GM18498 (cell line): ENCODE results near the gene SLX9.

Experiments used
- ATAC-seq: cut with Tn5 transposase; IDR thresholded peaks from one replicate; pipeline ENCODE4 v1.9.1; 2021; ENCODE audit warnings: mild to moderate bottlenecking, moderate library complexity; ENCODE audit not compliant: unreplicated experiment

Gene SLX9

DNA sequence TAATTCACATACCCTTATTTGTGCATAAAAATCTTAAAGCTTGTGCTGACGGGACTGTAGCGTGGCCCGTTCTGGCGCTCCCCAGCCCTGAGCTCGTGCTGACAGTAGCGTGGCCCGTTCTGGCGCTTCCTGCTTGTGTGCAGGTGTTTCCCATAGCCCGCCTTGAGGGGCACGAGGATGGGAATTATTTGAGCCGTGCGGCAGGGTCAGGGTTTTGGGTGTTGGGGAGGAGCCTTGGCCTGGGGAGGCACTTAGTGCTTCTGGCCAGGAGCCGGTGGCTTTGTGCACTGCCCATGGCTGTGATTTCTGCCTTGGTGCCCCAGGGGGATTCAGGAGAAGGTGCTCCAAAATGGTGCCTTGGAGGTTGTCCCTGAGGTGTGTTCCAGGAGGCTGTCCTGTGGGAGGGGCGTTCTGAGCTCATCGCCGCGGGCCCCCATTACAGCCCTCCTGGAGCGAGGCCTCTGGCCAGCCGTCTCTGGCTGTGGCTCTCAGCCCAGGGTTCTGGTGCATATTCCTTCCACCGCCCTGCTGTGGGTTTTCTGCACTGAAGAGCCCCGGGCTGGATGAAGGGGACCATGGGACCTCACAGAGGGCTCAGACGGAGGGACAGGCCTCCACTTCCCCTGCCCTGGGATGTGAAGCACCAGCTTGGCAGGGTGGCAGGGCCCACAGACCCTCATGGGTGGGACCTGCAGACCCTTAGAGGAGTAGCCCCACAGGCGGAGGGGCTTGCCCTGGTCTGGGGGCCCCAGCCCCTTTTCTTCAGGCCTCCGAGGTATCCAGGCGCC is 6.6 kb downstream of the SLX9 start:
- ATAC-seq = no peak

DNA sequence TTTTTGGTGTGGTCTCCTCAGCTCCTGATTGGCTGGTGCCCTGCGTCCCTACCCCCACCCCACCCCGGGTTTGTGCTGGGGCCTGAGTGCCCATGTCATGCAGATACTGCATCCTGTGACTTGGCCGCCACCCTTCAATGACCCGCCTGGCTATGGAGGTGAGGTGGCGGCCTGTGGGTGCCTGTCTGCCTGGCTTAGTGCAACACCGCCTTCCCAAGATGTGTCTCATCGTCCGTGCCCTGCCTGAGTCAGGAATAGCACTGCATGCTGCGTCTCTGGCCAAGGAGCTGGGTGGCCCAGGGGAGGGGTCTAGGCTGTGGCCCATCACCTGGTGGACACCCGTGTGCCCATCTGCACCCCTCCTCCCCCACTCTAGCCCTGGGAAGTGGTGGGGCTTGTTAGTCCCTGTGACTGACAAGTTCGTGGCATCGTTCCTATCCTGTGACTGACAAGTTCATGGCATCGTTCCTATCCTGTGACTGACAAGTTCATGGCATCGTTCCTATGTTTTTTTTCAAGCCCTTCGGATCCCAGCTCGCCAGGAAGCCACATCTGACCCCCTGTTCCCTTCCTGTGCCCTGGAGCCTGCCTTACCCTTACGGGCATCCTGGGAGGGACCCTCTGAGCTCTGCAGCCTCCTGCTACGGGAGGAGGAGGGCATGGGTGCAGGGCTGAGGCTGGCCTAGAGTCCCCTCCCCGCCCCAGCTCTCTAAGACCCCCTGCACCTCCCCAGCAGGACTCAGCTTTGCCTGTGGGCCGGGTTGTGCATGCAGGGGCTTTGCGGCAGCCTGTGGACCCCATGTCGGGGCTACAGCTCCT is 7.5 kb downstream of the SLX9 start:
- no peak for ATAC-seq

DNA sequence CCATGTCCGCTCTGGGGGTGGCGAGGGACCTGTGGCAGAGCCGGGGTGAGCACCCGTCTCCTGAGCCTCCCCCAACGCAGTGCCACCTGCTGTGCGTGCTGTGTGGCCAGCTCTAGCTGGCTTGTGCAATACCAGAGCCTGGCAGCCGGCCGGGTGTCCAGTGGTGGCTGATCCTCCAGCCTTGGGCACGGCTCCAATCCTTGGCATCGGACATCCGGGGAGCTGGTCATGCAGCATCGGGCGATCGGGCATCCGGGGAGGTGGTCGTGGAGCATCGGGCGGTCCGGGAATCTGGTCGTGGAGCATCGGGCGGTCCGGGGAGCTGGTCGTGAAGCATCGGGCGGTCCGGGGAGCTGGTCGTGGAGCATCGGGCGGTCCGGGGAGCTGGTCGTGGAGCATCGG is 8.1 kb downstream of the SLX9 start:
- no peak for ATAC-seq

DNA sequence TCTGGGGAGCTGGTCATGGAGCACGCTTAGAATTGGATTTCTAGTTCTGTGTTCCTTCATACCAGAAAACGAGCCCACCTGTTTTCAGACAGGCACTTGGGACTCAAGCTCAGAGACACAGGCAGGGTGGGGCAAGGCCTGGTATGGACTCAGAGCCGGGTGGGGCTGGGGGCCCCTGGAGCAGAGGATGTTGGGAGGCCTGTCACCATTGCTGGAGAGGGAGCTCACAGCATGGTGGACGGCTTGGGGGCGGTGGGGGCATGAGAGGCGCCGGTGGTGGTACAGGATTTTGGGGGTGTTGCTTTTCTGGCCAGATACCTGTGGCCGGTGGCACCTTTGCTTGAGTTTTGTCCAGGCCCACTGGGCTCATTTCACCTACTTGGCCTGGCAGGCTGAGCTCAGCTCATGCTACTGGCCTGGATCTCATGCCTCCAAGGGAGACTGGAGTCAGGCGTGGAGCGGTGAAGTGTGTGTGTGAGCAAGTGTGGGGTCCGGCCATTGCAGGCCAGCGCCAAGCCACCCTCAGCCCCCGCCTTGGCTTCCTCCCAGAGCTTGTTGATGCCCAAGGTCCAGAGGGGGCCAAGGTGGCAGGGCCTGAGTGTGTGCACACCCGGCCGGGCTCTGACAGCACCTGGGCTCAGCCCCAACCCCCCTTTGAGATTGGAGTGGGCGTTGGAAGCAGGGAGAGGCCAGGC is 8.7 kb downstream of the SLX9 start:
- ATAC-seq = no peak

DNA sequence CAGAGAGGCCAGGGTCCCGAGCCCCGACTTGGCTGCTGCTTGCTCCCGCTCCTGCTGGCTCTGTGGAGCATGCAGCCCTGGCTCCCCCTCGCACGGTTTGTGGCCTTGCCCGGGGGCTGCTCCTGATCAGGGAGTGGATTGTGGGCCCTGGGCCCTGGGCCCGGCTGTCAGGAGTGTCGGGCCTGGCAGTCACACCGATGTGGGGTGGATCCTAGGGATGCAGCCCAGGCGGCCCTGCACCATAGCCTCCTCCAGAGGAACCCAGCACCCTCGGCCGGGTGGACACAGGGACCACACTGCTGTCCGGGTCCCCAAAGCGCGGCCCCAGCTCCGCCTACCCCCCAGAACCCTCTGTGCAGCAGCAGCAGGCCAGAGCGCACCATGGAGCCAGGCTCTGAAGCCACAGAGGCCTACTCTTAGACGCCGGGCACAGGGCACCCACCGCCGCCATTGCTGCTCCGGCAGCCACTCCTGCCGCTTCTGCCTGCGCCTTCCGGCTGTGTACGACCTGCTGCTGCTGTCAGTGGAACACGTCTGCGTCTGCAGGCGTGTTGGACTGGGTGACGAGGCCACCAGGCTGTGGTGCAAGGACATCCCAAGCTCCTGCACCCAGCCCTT is 9.4 kb downstream of the SLX9 start:
- ATAC-seq = no peak

DNA sequence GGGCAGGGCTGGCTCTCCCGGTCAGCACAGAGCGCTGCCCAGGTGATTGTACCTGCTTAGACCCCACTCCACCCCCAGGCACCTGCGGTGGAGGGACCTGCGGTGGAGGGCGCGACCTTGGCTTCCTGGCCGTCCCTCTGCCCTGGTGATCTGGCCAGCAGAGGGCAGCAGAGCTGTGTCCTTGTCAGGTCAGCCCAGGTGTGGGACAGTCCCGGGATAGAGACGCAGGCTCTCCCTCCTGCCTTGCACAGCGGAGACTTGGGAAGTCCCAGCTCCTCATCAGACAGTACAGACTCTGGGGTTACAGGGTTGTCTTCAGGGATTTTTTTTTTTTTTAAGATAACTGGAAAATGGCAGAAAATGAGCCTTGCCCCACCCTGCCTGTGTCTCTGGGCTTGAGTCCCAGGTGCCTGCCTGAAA is 10.0 kb downstream of the SLX9 start:
- no peak for ATAC-seq

DNA sequence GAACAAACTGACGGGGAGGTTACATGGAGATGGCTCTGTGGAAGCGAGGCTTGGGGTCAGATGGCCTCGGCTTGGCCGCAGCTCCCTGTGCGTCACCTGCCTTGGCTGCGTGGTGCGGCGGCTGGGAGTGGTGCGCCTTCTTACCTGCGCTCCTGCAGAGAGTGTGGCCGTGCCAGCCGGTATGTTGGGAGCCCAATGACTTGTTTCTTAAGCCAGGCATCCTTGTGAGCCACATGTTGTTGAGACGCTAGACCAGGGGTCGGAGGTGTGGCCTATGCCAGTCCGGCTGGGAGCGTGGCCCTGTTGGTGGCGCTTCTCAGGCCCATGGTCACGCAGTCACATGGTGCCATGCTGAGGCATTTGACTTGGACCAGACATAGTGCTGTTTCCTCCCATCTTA is 10.5 kb downstream of the SLX9 start:
- ATAC-seq = no peak

DNA sequence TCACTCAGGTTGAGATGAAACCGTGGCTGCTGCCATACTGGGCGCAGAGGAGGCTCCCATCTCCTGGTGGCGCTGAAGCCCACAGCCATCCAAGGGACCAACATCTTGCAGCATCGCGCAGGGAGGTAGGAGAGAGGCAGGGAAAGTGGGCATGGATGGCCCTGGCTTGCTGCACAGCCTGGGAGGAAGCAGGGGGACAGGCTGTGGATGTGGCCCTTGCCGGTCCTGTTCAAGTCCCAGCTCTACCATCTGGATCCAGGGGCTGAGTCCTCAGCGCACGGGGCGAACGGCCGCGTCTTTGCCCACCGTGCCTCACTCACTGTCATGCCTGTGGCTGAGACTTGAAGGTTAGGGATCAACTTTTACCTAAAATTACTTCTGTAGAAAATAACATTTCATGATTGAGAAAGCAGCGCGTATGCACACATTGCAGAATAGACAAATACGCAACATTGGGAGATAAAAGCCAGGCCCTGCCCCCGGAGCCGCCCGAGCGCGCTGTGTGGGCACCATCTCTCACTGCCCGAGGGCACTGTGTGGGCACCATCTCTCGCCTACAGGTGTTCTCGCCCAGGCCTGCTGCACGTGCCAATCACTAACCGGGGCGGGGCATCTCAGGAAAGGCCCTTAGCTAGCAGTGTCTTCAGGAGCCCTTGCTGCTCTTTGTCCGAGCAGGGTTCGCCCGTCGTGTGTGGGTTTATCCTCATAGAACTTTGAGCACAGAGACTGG is 11.5 kb downstream of the SLX9 start:
- ATAC-seq = no peak

DNA sequence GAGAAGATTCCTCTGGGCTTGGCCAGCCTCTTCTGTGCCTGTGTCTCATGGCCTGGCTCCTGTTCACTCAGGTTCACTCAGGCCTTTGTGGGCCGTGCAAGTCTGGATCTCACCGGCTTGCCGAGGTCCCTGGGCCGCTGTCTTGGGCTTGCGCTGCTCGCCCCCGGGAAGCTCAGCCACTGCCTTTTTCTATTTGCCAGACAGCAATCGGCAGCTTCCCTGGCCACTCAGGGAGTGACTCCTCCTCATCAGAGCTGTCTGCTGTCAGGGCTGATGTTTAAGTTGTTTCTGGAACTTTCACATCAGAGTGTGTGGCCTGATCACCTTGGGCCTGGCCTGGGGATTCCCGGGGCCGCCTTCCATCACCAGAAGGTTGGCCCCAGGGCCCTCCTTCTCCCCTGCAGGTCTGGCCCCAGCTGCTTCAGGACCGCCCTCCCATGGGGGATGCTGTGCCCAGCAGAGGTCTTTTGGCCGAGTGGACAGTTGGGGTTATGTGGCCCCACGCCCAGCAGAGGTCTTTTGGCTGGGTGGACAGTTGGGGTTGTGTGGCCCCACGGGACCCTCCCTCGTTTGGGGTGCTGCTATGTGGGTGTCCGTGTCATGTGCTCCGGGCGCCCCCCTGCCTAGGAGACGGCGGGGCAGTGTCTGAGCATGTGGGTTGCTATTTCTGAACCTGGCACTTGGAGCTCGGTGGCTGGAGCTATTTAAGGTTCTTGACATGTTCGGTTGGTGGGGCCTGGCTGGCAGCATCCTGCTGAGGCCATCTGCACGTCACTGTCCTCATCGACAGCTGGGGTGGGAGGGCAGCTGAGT is 12.5 kb downstream of the SLX9 start:
- no peak for ATAC-seq

DNA sequence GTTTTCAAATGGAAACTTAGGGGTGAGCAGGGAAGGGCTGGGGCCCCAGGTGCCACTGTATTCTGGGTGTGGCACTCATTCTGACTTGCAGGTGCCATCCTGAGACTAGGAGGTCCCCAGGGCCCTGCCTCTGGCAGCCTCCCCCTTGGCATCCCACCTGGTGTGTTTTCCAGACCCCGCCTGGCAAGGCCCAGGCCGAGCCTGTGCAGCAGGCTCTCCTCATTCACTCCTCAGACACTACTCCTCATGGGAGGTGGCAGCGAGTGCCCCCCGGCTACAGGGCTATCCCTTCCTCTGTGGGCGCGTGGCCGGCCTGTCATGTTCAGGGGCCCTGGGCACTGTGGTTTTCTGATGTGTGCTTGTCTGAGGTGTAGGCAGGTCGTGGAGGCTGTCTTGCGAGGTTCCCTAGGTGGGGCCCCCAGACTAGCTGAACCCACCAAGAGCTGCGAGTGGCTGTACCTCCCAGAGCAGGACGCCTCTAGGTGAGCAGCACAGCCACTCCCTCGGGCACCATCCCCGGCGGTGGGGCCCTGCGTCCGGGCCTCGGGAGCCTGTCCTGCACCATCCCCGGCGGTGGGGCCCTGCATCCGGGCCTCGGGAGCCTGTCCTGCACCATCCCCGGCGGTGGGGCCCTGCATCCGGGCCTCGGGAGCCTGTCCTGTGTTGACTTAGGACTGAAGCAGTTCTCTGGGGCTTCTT is 13.2 kb downstream of the SLX9 start:
- no peak for ATAC-seq

DNA sequence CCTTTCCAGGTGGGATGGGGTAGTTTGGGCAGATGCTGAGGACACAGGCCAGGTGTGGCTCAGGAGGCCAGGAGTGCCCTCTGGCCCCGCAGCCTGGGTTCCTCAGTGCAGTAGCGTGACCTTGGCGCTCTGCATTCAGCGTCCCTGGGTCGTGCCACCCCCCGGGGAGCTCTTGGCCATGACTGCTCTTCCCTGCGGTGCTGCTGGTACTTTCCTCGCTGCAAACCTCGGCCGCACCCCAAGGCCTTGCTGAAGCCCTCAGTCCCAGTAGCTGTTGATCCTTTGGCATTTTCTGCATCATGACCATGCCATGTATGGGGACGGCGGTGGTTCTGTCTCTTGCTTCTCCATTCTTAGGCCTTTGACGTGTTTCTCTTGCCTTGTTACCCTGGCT is 13.8 kb downstream of the SLX9 start:
- ATAC-seq = no peak

DNA sequence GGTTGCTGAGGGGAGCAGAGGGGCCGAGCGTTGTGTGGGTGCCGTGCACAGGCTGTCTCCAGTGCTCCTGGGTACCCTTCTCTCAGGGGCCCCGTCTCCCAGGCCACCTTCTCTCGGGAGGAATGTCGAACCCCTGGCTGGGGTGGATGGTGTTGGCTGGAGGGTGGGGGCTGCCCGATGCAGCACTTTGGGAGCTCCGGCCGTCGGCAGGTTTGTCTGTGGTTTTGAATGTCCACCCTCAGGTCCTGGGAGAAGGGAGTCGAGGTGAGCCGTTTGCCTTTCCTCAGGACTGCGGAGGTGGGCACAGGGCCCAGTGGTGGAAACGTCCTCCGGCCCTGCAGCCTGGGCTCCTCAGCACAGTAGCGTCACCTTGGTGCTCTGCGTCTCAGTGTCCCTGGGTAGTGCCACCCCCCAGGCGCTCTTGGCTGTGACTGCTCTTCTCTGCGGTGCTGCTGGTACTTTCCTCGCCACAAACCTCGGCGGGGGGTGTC is 14.5 kb downstream of the SLX9 start:
- ATAC-seq = no peak

DNA sequence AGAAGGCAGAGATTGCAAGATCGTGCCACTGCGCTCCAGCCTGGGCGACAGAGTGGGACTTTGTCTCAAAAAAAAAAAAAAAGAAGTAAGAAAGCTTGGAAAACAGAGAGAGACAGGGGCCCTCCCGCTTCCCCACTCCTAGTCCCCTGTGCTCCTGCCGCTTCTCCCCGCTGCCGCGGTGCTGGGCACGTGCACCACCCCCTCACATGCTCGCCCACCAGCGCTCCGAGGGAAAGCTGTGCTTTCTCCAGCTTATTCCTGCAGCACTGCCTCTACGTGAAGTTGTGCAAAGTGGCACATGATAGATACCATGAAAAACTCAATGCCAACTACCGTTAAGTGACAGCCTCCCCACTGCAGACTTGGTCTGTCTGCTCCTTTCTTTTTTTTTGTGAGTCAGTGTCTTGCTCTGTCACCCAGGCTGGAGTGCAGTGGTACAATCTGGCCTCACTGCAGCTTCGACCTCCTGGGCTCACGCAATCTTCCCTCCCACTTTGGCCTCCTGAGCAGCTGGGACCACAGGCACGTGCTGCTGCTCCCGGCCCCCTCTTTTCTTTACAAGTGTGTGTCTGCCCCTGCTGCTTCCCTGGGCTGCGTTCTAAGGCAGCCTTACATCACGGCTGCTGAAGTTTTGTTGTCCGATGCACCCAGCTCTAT is 15.4 kb downstream of the SLX9 start:
- no peak for ATAC-seq

DNA sequence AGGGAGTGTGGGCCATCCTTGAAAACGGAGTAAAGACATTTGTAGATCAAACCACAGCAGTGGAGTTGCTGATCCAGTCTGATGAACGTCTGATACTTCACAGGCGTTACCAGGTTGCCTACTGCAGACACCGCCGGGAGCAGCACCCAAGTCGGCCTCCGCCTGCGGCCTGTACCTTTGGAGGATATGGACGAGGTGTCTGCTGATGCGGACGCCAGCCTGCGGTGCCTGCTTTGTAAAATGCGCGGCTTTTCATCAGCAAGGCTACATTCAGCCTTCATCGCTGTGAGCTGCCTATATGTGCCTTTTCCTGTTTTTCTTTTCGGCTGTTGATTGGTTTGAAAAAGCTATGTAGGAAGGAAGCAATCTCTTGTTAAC is 16.0 kb downstream of the SLX9 start:
- no peak for ATAC-seq

DNA sequence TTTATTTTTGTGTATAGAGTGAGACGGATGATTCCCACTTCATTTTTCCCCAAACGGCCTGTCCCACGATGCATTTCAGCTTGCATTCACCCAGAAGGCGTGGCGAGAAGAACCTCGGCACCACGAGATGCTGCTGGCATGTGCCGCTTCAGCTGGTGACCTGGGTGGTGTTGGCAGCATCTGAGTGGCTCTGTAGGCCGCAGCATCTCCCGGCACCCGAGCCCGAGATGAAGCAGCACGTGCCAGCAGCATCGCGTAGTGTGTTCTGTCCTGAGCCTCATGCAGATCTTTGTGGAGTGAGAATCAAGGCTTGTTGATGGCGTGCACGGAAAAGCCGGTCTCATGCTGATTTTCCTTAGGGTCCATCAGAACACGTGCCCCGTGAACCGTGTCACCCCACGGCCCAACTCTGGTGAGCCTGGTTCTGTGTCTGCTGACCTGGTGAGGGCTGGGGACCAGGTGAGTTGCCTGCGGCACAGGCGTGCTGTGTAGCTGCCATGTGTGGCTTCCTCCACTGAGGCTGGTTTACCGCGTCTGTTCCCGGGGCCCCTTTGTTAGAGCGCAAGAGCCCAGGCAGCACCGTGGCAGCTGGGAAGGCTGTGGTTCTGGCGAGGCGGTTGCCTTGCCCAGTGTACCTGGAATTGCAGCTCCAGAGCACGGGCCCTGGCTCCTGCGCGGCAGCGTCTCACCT is 16.7 kb downstream of the SLX9 start:
- no peak for ATAC-seq

DNA sequence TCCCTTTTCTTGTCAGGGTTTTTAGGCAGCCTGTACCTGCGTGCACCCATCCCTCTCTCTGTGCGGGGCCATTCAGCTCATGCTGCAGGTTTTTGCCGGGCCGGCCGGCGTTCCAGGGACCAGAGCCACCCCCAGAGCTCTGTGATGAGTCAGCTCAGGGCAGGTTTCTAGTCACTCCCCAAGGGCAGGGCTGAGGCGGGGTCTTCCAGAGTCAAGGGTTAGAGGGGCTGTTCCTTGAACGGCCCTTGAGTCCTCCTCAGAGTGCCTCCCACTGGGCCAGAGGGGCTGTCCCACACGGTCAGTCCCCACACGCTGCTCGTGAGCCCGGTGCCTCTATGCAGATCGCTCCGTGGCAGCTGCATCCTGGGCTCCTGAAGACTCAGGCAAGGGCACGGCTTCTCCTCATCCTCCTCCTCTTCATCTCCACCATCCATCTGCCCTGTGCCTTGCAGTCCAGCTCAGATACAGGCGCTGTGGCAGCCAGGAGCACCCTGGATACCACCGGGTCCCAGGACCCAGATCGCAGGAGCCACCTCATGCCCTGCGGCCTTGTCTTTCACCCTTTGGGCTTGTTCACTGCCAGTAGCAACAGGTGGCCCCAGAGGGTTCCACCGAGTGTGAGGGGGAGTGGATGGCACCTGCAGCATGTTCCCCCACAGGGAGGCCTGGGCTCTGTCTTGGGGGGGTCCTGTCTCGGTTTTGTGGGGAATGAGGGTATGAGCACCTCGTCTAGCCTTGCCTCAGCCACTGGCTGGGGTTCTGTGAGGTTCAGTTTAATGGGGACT is 17.4 kb downstream of the SLX9 start:
- ATAC-seq = no peak

DNA sequence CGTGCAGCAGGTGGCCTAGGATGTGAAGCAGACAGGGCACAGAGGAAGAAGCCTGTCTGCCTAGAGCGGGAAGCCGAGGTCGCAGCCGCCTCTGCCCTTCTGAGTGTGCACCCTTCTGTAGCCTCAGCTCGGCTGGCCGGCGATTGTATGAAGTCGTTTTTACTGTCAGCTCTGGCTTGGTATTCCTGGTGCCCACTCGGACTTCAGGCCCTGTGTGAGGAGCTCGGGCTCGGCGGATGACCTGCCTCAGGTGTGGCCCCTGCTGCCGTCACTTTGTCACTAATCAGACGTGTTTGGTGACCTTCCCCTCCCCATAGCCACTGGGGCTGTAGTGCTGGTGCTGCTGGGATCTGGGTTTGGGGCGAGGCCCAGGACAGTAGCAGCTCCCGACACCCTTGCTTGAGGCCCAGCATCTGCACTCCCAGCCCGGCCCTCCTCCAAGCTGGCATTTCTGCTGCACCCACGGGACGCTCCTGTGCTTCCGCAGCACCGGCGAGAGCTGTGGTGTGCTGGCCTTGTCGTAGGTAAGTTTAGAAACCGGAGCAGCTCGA is 18.1 kb downstream of the SLX9 start:
- ATAC-seq = no peak
